ENCODE measurements around the gene EPHB1.

The EPHB1 gene

DNA sequence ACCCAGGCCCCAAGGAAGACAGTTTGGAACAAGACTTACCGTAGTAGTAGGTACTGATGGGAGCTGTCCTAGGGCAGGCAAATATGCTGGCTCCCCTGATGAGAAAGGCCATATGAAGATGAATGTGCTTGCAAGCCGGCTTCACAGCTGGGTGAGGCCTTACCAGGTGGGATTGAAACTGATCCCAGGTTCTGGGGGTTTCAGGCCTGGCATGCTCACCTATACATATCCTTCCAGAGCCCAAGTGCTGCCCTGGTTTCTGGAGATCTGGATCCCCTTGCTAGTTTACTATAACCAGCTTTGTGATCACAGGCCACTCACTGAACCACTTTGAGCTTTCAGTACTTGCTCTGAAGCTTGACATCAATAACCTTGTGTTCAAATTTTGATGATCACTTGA, 274.3 kb downstream of the EPHB1 start:
- TF ChIP-seq ZFX (IDR thresholded peaks at IDR 0.05), result no peak
- TF ChIP-seq, protein P1, sequence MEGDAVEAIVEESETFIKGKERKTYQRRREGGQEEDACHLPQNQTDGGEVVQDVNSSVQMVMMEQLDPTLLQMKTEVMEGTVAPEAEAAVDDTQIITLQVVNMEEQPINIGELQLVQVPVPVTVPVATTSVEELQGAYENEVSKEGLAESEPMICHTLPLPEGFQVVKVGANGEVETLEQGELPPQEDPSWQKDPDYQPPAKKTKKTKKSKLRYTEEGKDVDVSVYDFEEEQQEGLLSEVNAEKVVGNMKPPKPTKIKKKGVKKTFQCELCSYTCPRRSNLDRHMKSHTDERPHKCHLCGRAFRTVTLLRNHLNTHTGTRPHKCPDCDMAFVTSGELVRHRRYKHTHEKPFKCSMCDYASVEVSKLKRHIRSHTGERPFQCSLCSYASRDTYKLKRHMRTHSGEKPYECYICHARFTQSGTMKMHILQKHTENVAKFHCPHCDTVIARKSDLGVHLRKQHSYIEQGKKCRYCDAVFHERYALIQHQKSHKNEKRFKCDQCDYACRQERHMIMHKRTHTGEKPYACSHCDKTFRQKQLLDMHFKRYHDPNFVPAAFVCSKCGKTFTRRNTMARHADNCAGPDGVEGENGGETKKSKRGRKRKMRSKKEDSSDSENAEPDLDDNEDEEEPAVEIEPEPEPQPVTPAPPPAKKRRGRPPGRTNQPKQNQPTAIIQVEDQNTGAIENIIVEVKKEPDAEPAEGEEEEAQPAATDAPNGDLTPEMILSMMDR (conservative IDR thresholded peaks at IDR 0.05), result no peak
- no peak overlapping the region for H3K27ac ChIP-seq

DNA sequence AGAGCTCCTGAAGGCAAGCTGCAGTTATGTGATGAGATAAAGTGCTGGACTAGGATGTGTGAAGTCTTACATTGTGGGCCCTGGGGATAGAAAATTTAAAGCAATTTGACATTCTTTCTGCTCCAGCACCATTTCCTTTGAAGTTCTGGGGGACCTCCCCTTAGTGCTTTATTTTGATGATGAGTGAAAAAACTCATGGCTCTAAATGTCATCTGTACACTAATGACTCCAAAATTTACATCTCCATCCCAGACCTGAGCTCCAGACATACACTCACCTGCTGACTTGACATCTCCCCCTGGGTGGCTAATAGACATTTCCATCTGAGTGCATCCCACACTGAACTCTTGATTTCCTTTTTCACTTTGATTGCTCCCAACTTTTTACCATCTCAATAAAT, 276.4 kb downstream of the EPHB1 start:
- TF ChIP-seq ZFX (IDR thresholded peaks at IDR 0.05), result no peak
- TF ChIP-seq, protein P1 (conservative IDR thresholded peaks at IDR 0.05), result no peak
- H3K27ac ChIP-seq, result no peak overlapping the region

DNA sequence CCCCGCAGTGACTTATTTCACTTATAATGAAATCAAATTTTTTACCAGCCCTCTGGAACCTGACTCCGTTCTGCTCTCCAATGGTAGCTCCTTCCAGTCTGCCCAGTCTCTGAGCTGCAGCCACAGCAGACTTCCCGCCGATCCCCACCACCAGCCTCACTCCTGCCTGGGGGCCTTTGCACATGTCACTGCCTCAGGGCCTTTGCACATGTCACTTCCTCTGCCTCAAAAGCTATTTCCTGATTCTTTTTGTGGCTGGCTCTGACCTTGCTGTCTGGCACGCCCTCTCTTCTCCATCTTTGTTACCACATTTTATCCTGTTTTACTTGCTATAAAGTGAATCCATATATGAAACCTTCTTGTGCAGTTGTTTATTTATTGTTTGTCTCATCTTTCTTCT, 277.4 kb downstream of the EPHB1 start:
- TF ChIP-seq, protein P1 (conservative IDR thresholded peaks at IDR 0.05), result no peak
- TF ChIP-seq ZFX (IDR thresholded peaks at IDR 0.05), result no peak

DNA sequence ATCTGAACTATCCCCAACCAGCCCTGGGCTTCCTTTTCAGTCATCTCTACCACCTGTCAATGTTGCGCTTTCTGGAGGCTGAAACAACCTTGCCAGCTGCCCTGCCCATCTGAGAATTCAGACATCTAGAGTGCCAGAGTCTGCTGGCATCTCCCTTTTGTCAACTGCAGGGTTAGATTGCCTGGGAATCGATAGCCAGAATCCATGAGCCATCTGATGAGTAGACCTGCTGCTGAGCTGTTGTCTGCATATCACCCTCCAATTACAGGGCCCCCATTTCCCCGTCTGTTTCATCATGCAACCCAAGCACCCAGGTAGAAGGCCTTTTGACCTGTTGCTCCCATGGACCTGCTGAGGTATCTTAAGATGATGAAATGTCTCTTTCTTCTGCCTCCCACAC, 280.1 kb downstream of the EPHB1 start:
- H3K27ac ChIP-seq, result no peak overlapping the region

More for the DNA sequence above, 277.4 kb downstream of the EPHB1 start:
- no peak overlapping the region for H3K27ac ChIP-seq

DNA sequence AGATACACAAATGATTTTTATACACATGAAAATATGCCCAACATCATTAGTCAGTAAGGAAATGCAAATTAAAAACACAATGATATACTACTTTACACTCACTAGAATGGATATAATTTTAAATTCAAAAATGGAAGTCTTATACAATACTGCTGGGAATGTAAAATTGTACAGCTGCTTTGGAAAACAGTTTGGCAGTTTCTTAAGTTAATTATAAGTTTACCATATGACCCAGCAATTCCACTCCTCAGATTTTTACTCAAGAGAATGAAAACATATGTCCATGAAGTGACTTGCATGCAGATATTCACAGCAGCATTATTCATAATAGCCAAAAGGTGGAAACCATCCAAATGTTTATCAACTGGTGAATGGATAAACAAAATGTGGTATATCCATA, 281.3 kb downstream of the EPHB1 start:
- no peak overlapping the region for H3K27ac ChIP-seq
- TF ChIP-seq, protein P1 (conservative IDR thresholded peaks at IDR 0.05), result no peak
- TF ChIP-seq ZFX (IDR thresholded peaks at IDR 0.05), result no peak

More for the DNA sequence above, 280.1 kb downstream of the EPHB1 start:
- no peak for TF ChIP-seq ZFX (IDR thresholded peaks at IDR 0.05)
- TF ChIP-seq, protein P1 (conservative IDR thresholded peaks at IDR 0.05), result no peak

DNA sequence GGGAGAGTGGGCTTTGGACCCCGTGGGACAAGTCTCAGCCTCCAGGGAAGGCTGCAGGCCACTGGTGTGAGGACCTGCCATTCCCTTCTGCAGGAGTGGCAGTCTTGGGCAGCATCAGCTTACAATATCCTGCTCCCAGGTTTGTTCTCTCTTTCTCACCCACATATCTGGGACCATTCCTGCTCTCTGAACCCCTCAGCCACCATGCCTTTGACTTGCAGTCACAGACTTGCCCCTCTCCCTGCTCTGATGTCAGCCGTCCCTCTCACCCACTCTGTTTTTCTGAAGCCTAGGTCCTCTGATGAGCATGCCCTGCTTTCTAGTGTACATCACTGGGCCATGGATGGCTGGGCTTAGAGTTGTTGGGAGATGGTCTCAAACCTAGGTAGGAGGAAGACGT, 282.1 kb downstream of the EPHB1 start:
- TF ChIP-seq ZFX (IDR thresholded peaks at IDR 0.05), result no peak
- TF ChIP-seq, protein P1 (conservative IDR thresholded peaks at IDR 0.05), result no peak
- H3K27ac ChIP-seq, result no peak overlapping the region

DNA sequence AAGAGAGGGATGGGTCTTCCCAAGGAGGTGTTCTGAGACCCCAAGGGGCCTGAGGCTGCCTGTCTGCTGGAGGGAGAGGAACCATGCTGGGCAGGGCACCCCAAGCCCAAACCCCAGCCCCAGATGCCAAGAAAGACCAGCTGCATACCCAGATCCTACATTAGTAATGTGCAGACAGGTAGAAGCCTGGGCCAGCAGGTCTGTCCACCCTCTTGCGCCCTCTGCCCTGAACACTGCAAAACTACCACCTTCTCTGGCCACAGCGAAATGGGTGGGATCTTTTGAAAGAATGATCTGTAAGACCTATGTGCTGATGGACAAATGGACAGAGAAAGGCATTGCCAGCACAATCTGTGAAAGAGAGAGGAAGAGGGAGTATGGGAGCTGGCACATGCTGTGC, 283.2 kb downstream of the EPHB1 start:
- no peak for TF ChIP-seq ZFX (IDR thresholded peaks at IDR 0.05)
- TF ChIP-seq, protein P1 (conservative IDR thresholded peaks at IDR 0.05), result no peak
- no peak overlapping the region for H3K27ac ChIP-seq

Data from C4-2B (cell line).